Ishikawa (cell line): ENCODE measurements around the gene DNAJC6.

Experiments used
- MAX ChIP-seq: IDR thresholded peaks from 2 replicates; pipeline ENCODE4 v1.6.1; 2012
- RAD21 ChIP-seq: IDR thresholded peaks from 2 replicates; pipeline ENCODE4 v1.6.1; 2012; ENCODE audit warnings: low read depth
- ZBTB7A ChIP-seq: IDR thresholded peaks from 2 replicates; pipeline ENCODE4 v1.6.1; 2012; ENCODE audit warnings: low read depth

GRCh38 chr1:65418522-65419185 is 109.3 kb downstream of the DNAJC6 start:
- TF ChIP-seq MAX (no peak), RAD21 (no peak), ZBTB7A (no peak)
